GM18526 (cell line): ENCODE results near the gene RTN4.

Experiments used
- POLR2A ChIP-seq: IDR thresholded peaks from 3 replicates; pipeline ENCODE4 v1.6.1; 2011; ENCODE audit not compliant: insufficient read length; ENCODE audit errors: extremely low read depth

RTN4 gene

DNA sequence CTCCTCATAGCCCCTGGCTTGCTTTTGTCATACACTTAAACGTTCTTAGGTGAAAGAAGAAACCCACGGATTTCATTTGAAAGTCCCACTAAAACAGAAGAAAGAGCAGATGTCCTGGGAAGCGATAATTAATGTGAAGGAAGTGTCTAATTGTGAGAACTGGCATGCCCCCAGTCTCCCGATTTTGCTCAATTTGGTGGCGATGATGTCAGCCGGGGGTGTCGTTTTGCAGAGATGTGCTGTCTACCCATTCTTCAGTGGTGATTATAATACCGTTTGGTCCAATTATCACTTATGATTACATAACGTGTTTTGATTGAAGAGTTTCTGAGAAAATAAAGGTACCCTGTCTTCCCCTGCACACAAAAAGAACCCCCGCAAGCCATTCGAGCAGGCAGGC, 103.1 kb downstream of the RTN4 start:
- TF ChIP-seq POLR2A, result no peak

GRCh38 chr2:54946220-54946805, 103.9 kb downstream of the RTN4 start:
- no peak for TF ChIP-seq POLR2A

- no peak for TF ChIP-seq POLR2A
These were observed 104.6 kb downstream of the RTN4 start for GRCh38 chr2:54945391-54946219.

DNA sequence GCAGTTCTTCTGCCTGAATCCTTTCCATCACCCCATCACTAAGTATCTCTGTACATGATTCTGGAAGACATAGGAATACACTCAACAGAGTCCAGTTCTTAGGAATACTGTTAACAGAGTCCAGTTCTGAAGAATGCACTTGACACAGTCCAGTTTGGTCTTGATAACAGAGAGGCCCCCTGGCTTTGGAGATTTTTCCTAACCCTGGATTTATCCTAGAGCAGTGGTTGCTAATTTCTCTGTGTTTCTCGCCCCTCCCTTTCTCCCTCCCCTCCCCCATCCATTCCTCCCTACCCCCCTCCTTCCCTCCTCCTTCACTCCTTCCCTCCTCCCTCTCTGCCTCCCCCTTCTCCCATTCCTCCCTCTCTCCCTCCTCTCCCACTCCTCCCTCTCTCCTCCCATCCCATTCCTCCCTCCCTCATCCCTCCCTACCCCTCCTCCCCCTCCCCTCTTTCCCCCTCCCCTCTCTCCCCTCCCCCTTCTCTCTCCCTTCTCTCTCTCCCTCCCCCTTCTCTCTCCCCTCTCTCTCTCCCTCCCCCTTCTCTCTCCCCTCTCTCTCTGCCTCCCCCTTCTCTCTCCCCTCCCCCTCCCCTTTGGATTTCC, 105.4 kb downstream of the RTN4 start:
- TF ChIP-seq POLR2A, result no peak

DNA sequence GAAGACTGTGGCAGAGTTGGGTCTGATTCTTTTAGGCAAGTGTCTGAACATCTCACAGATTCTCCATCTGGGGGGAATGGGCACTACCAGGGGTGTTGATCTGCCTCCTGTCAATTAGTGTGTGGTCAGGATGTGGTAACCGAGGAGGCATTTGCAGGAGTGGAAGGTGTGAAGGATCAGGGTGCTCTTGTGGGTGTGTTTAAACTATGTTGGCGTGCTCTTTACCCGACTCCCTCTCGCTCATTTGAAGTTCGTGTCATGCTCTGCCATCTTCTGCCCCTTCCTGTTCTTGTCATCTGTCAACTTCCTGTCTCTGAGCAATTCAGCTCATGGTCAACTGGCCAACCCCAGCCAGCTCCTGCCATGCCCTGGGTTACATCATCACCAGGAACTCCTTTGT, 107.9 kb downstream of the RTN4 start:
- TF ChIP-seq POLR2A, result no peak

DNA sequence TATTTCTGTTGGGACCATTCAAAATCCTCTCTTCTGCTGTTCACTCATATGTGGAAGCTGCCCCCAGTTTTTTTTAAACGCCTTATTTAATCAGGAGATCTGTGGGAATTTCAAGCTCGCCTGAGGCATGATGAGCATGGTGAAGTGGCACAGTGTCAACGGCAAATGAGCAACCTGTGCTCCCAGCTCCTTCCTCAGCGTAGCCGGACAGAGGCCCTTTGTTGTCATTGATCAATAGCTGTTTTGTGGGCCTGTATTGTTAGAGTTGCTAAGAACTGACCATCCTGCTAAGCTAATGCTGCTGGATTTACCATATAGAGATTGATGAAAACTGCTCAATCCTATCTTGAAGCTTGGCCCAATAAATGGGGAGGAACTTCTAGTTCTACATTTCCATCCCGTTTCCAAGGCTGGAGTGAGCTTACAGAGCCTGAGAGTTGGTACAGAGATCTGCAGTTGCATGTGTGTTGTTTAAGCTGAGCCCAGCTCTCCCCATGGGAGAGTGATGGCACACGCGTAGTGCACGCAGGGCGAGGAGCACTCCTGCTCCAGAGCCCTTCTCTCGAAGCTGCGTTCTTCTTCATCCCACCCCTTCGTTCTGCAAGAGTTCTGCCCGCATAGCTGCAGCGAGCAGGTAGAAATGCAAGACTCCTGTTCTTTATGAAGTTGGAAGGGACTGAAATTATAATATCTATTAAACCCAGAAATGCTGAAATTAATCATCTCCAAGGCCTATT, 108.8 kb downstream of the RTN4 start:
- no peak for TF ChIP-seq POLR2A

DNA sequence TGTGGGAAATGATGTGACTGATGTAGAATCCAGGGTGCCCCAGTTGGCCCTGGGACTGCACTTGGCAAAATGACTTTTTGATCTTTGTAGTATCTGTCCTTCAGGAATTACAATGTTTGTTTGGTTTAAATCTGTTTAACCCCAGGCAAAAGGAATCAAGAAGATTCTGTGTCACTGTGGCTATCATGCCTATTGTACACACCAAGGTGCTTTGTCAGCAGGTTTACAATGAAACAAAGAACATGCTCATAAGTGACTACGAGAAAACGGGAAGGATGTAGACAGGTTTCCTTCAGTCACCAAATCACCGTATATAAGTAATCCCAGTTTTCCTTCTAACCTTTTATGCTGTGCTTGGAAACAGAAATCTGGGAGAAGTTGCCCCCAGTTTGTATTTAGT, 109.5 kb downstream of the RTN4 start:
- no peak for TF ChIP-seq POLR2A

GRCh38 chr2:54939446-54940118, 110.7 kb downstream of the RTN4 start:
- TF ChIP-seq POLR2A, result no peak

DNA sequence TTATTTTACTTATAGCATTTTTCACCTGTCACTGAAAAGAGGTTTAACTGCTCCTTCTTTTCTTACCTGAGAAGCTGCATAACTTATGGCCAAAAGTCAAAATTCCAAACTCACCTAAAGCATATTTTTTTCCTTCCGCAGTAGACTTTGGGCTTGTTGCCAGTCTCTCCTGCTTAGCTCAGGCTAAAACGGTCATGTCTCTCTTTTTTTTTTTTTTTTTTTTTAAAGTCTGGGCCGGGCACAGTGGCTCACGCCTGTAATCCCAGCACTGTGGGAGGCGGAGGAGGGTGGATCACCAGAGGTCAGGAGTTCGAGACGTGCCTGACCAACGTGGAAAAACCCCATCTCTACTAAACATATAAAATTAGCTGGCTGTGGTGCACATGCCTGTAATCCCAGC, 113.5 kb downstream of the RTN4 start:
- no peak for TF ChIP-seq POLR2A

- no peak for TF ChIP-seq POLR2A
These were observed 114.9 kb downstream of the RTN4 start for GRCh38 chr2:54935389-54935788.

GRCh38 chr2:54931473-54931872, 118.8 kb downstream of the RTN4 start:
- TF ChIP-seq POLR2A, result no peak

- TF ChIP-seq POLR2A, result no peak
These were observed 121.5 kb downstream of the RTN4 start for GRCh38 chr2:54928719-54929118.

- TF ChIP-seq POLR2A, result no peak
These were observed 122.3 kb downstream of the RTN4 start for GRCh38 chr2:54927751-54928615.

GRCh38 chr2:54927085-54927750, 123.0 kb downstream of the RTN4 start:
- no peak for TF ChIP-seq POLR2A
